SHP77 (cell line): ENCODE data around the gene GOLGA8A.
"Not testable (repeated sequence)": the region's sequence is repeated elsewhere in the genome, so short reads cannot be mapped to it uniquely, and the experiment has no call there.

ENCODE experiments used
- DNase-seq, 2 experiments: peaks; one replicate each; lab custom pipeline; 2025; lab: John Stamatoyannopoulos, UW

The GOLGA8A gene

DNA sequence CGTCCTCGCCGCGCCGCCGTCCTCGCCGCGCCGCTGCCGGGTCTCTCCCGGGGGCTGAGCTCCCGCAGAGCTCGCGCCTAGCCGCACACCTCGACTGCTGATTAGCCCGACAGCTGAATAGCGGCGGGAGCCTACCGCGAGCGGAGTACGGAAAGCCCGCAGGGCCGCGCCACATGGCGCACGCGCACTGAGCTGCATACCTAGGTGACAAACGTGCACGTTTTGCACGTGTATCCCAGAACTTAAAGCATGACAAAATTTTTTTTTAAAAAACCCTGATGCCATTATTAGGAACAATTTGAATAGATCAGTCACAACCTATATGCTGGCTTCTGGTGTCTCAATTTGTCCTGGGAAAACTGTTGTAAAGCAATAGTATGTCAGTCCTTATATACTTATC is at the start of gene GOLGA8A:
TSS of gene GOLGA8A (minus strand) at position 122 of the 400 bp plus-strand sequence. CDS start 48,117 bp downstream, outside the sequence.
- DNase-seq, result peak; percentile 71 to 85

- DNase-seq, result no peak
Measured at GRCh38 chr15:34483644-34484043, 46.0 kb upstream of the GOLGA8A start.

DNA sequence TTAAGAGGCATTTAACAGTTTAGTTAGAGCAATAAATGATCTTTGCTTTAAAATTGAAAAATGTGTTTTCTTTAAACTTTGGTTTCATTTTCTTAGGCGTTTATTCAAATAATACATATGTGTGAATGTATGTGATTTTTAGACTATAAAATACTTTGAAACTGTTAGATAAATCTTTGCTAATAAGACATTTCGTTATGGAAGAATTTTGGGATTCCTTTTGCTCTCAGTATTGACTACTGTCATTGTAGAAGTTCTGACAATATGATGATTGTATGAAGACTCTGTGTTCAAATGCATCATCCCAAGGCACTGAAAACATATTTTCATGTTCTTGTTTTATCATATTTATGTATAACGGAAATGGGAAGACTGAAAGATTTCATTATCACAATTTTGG is 43.8 kb upstream of the GOLGA8A start:
- no peak for DNase-seq

DNA sequence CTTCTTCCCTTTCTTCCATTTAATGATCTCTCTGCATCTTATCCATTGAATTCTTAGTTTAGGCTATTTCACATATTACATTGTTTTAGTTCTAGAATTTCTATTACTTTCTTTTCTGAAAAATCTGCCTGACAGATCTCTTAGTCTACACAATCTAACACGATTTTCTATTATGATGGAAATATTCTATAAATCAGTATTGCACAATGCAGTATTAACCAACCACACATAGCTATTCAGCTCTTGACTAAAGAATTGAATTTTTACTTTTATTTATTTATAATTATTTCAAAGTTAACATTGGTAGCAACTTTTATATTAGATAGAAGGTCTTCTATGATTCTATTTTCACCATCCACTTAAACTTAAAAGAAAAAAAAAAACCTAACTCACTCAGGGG is 36.2 kb upstream of the GOLGA8A start:
- no peak for DNase-seq

DNA sequence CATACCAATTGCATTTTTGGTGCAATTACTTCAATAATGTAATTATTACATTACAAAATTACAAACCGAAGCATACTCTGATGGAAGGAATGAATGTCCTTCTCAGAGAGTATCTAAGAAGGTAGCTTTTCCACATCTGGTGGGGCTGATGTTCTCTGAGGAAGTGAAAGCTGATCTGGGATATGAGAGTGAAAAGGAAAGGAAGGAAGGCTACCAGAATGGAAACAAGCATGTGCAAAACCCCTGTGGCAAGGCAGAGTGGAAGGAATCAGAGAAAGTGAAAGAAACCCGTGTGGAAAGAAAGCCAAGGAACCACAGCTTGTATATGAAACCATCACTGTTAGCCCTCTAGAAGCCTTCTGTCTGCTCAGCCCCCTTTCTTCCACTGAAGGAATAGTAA is 35.3 kb upstream of the GOLGA8A start:
- DNase-seq, result no peak

DNA sequence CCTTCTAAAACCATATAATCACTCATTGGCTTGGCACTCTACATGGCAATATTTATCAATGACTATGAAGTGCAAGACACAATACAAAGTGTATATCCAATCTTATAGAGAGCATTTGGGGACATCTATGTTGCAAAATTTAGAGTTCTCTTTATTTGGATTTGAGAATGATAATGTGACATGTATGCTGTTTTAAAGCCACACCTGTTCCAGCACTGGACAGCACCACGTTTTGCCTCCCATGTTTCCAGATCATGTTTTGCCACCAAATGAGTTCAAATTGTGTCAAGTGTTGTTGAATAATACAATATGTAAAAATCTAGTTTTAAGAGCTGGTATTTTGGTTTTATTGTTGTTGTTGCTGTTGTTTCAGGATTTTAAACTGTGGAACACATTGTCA is 33.3 kb upstream of the GOLGA8A start:
- DNase-seq, result no peak

GRCh38 chr15:34470091-34470490 is 32.5 kb upstream of the GOLGA8A start:
- no peak for DNase-seq

- no peak for DNase-seq
Measured at GRCh38 chr15:34461730-34462129, 24.1 kb upstream of the GOLGA8A start.

DNA sequence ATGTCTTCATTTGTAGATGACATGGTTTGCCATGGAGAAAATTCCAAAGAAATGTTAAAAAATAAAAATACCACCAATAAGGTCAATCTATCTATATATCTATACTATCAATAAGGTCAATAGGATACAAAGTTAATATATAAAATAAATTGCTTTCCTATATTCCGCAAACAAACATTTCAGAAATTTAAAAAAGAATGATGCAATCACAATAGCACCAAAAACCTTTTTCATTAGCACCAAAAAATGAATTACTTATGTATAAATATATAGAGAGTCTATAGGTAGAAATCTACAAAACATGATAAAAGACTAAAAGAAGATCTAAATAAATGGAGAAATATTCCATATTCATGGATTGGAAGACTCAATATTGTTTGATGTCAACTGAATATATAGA is 22.8 kb upstream of the GOLGA8A start:
- DNase-seq, result no peak

DNA sequence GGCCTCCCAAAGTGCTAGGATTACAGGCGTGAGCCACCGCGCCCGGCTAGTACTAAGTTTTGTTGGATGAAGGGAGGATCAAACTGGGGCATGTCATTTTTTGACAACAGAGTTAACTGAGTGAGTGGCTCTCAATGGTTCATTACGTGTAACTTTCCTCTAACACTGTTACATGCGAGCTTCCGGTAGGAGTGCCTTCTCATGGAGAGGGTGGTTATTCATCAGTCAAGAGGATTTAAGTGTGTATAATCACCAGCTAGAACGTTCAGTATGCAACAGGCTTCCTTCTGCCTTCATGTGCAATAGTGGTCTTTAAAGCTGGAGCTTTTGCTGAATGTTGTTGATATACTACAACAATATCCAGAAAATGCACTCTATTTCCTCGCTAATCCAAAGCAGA is 19.1 kb upstream of the GOLGA8A start:
- no peak for DNase-seq

DNA sequence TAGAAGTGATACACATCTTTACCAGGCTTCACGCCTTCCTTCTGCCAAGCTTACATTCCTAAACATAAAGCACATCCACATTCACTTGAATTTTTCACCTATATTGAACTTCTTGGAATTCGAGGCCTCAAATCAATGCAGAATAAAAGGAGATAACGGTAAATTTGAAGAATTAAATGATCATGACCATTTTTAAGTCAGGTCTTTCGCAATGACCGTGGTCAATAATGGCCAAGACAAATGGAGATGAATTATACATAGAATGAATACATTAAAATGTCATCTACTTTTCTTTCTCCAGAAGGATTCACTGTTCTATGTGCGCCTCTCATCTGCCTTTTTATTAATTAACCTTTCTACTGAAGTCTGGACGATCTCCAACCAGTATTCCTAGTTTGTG is 5.3 kb upstream of the GOLGA8A start:
- DNase-seq, result no peak

DNA sequence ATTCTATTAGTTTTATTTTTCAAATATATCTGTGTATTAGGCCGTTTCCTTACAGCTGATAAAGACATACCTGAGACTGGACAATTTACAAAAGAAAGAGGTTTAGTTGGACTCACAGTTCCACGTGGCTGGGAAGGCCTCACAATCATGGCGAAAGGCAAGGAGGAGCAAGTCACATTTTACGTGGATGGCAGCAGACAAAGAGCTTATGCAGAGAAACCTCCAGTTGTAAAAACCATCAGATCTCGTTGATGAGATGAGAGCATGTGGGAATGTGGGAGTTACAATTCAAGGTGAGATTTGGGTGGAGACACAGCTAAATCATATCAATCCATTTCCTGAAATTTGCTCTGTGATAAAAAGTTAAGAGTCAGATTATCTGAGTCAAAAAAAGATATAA is 2.3 kb upstream of the GOLGA8A start:
- no peak for DNase-seq

DNA sequence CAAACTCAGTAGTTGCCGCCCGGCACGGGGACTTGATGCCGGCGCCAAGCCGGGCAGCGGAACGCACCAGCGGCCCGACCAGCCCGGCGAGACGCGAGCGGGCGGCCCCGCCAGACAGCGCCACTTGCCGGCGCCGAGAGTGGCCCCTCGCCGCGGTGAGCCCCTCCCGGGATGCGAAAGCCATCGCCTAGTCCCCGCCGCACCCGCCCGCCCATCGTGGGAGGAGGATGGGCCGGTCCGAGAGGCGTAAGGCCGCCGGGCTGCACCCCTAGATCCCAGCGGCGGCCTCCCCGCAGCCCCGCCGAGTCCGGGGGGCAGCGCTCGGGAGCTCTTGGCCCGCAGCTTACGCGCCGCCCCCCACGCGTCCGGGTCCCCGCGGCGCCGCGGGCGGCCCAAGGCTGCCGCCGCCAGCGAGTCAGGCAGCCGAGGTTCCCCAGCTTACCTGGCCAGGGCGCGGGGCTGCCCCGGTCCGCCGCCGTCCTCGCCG is 609 bp downstream of the GOLGA8A start:
- DNase-seq, result peak in 1 of 2 experiments; percentile 24

- no peak for DNase-seq
Measured at GRCh38 chr15:34436126-34436955, 1.3 kb downstream of the GOLGA8A start.

DNA sequence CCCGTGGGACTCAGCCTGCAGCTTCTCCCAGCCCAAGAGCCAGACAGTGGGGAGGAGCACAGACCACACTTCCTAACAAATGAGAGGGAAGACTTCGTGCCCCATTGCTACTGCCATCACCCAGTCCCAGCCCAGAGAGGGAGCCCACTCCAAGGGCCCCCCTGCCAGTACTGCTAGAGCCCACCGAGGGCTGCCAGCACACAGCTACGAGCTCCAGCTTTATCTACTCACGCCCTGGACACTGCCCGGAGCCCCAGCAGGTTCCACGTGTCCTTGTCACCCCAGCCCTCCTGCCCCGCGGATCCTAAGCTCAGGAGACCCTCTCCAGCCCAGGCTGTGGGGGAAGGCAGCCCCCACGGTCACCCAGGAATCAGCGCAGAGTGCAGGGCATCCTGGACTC is 1.9 kb downstream of the GOLGA8A start:
- no peak for DNase-seq

DNA sequence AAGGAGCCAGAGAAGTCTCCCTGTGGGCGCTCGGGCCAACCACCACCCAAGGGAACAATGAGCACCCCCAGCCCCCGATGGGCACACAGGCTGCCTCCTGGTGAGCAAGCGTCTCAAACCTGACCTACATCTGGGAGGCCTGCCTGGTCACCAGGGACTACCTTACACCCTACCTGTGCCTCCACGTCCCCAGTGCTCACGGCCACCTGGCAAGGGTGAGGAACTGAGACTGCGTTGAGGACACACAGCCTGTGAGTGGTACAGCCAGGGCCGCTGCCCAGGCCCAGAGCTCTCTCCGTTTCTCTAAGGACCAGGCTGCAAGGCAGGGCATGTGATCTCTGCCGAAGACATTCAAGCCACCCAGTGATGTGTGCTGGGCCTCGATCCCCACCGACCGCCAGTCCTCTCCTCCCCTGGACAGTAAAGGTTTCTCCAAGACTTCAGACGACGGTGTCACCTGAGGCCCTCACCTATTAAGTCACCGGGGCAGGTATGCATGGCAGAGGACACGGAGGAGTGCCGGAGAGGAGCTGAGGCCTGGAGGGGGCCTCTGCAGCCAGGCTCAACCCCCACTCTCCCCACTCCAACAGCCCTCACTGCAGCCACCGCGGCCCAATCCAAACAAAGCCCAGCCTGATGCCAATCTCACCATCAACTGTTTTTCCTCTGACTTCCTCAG is 2.8 kb downstream of the GOLGA8A start:
- no peak for DNase-seq

DNA sequence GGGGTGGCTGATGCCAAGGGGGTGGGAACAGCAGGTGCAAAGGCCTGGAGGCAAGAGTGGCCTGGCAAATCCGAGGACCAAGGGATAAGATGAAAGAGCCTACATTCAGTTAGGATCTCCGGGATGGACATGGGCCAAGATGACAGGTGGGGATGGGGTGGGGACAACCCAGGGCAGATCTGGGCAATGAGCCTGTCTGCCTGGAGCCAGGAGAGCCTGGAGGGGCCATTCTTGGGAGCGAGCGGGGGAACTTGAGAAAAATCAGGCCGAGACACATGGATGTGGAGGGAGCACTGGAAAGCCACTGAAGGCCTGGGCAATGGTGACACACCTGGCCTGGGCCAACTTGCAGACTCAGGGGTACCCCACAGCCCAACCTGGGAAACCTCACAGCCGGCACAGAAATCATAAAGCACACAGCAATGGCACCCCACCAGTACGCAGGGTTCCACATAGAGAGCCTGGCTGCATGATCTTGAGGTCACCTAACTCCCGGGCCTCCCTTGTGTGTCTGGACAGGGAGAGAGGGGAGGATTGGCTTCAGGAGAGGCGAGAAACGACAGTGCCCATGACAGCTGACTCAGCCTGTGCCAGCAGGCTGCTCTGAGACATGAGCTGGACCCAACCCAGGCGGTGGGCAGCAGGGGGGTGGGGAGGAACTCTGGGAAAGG is 3.5 kb downstream of the GOLGA8A start:
- DNase-seq, result not testable (repeated sequence)

DNA sequence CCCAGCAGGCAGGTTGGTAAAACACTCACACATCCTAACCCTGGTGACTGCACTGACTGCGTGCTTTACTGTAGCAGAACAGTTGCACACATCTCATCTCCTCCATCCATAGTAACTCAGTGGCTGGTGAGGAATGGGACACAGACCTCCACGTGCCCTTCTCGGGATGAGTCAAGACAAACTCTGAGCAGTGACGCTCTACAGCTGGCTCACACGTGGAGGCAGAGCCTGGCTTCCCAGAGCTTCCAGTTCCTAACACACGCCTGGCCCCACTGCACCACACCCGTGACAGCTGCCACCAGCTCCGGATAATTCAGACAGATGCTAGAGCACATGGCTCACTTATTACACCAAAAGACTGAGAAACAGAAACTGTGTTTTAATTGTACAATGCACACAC is 7.0 kb downstream of the GOLGA8A start:
- not testable (repeated sequence) for DNase-seq

DNA sequence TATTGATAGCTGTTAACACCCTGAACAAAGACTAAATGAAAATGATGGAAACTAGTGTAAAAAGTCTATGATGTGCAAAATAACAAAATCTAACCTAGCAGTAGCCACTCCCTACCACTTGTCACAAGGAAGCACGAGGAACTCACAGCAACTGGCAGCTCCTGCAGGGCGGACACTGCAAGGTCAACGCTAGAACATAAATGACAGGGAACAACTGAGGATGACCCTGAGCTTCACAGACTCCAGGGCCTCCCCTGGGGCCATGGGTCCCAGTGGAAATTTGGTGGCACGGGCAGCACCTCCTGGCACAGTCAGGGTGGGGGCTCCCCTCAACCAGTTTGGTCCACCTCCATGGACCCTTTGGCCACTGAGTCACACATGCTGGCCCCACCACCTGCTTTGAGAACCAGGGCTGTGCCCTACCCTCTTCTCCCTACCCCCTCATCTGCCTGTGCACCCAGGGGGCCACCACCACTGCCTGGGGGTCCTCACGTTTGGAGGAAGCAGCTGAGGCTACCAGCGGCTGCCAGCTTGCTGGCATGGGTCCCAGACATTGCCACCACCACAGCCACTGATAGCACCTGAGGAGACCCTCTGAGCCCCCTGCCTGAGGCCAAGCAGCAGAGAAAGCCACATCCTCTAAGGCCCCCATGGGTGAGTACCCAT is 14.1 kb downstream of the GOLGA8A start:
- not testable (repeated sequence) for DNase-seq

GRCh38 chr15:34420953-34421352 is 16.7 kb downstream of the GOLGA8A start:
- not testable (repeated sequence) for DNase-seq

DNA sequence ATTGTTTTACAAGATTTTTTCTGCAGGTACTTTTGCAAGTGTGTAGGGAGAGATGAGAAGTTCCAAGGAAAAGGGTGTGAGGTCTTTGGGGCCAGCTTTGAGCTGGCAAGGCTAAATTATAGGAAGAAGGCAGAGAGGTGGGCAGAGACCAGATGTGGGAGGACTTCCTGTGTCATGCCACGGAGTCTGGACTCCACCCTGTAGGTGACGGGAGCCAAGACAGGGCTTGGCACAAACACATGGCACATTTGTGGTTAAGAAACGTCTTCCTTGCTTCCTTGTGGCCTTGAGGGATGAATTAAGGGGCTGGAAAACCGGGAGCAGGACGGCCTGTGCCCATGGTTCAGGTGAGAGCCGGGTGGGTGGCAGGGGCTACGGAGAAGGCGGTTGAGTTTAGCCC is 19.2 kb downstream of the GOLGA8A start:
- not testable (repeated sequence) for DNase-seq

DNA sequence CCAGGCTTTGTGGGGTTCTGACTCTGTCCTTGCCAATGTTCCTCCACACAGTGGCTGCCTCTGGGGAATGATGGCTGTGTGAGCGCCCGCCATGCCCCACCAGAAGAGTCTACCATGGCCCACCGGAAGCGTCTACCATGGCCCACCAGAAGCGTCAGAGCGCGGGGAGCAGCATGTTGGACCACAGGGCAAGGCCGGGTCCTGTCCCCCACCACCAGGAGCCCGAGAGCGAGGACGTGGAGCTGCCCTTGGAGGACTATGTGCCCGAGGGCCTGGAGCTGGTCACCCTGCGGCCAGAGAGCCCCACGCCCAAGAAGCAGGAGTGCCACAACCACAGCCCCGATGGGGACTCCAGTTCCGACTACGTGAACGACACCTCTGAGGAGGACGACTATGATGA is 28.1 kb downstream of the GOLGA8A start:
- DNase-seq, result not testable (repeated sequence)
